ENCODE results near the gene ELMOD2.

- TF ChIP-seq, protein P1, sequence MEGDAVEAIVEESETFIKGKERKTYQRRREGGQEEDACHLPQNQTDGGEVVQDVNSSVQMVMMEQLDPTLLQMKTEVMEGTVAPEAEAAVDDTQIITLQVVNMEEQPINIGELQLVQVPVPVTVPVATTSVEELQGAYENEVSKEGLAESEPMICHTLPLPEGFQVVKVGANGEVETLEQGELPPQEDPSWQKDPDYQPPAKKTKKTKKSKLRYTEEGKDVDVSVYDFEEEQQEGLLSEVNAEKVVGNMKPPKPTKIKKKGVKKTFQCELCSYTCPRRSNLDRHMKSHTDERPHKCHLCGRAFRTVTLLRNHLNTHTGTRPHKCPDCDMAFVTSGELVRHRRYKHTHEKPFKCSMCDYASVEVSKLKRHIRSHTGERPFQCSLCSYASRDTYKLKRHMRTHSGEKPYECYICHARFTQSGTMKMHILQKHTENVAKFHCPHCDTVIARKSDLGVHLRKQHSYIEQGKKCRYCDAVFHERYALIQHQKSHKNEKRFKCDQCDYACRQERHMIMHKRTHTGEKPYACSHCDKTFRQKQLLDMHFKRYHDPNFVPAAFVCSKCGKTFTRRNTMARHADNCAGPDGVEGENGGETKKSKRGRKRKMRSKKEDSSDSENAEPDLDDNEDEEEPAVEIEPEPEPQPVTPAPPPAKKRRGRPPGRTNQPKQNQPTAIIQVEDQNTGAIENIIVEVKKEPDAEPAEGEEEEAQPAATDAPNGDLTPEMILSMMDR (IDR thresholded peaks at IDR 0.05 in 4 of 5, conservative IDR thresholded peaks at IDR 0.05 in 1 of 5), result no peak
- no peak for TF ChIP-seq POLR2A (IDR thresholded peaks at IDR 0.05)
These were observed 8.5 kb upstream of the ELMOD2 start for GRCh38 chr4:140515423-140515822.

All from gastrocnemius medialis (tissue), 4 donors.